ENCODE measurements around the gene ZNF148. TPM values are rescaled to one million over a fixed set of nuclear protein-coding genes. Genes with fewer than 3 reads are reported as not detected.
A peak's percentile ranks its signal among the peaks of the same experiment; 100 is the strongest.

The ZNF148 gene
- polyA plus RNA-seq, 10 donors, result 17.4 to 26.7 (median 21.0) TPM

DNA sequence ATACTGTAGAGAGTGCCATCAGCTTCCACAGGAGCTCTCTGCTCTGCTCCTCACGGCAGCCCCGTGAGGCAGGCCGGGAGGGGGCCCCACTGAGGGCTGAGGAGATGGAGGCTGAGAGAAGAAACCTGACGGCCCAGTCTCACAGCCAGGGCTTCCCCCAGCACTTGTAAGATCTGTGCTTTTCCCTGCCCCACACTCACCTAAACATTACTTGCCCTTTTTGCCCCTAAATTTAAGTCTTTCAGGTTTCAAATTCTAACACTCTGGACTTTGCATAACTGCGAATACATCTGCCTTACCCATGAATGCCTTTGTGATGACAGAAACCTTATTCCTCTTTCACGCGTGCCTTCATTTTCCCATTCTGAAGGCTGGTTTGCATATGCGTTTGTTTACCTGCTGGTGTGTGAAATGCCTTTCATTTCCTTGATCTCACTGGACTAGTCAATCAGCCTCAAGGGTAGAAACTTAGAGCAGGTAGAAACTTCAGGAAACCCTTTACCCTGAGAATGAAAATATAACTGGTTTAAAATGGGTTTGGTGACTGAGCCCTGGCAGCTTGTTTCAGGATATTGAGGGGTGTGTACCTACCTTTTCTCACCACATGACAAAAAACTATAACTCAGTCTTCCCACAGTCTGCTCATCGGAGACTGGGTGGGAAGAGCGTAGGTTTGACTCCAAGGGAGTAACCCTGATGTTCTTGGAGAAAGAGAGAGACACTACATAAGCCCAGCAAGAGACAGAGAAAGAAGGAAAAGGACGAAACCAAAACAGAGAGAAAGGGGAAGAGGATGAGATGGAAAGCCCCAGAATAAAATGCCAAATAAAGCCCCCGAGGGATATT, 182.7 kb downstream of the ZNF148 start:
- no peak for DNase-seq

DNA sequence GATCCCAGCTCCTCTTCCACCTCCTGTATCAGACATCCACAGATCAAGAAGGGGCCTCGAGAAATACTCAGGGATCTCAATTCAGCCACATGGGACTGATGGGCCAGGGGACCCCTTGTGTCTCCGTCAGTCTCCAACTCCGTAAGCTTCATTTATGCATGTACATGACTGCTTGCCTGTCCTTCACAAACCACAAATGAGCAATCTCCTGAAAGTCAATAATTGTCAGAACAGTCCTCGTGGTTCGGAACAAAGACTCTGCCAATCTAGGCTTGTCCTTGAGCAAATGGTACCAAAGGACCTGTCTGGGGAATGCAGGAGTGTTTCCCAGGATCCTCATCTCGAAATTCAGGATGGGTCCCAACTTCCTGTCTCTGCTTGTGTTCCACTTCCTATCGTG, 183.4 kb downstream of the ZNF148 start:
- DNase-seq, result no peak

DNA sequence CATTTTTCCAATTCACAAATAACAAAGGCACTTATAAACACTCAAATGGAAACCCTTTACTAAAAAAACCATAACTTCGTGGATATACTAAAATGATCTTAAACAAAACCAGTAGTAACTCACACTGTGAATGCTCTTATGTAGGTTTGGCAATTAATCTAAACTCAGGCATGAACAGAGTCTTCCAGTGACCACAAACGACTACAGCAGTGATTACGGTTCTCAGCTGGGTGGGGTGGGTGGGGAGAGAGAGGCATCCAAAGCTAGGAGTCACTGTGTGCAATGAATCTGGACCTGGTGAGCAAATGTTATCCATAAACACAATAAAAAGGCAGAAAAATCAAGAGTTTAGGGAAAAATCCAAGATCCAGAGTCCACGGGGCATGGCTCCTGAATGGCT, 183.9 kb downstream of the ZNF148 start:
- no peak for DNase-seq

DNA sequence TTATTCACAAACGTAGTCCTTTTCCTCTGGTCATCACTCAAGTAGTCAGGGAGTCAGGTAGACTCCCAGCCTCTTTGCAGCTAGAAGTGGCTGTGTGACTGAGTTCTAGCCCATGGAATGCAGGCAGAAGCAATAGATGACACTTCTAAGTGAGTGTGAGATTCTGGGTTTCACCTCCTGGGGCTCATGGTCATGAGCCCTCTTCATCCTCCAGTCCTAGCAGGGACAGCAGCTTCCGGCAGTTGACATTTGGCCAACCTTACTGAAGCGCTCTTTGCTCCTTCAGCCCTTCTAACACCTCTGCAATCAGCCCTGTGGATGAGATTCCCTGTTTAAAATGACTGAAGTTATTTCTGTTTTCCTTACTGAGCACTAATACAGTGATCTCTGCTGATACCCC, 184.3 kb downstream of the ZNF148 start:
- DNase-seq, result no peak

DNA sequence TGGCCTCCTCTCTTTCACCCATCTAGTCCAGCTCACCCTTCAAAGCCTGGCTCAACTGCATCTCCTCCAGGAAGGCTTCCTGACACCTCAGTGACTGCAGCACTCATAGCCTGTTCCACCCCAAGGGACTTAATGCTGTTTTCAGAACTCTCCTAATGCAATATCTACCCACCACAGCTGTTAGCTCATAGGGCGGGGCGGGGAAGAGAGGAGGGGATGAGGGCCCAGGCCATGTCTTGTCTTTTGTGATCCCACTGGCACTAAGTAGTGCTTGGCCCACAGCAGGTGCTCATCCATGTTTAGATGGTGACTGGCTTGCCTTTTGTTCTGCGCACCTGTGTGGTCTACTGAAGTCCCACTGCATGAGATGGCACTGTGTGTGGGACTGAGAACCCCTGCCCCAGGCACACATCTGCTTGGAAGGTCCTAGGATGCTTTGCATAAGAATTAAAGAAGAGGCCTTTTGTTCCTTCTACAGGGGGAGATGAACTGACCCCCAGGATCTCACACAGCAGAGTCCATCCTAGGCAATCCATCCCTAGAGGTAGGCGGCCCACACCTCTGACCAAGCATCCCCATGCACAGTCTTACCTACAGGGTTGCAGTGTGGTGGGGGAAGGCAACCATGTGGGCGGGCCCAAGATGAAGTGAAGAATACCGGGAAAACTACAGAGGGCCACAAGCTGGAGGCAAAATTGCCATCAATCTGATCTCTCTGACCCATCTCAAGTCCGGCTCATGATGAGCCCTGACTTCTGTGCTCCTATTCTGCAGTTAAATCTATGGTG, 185.6 kb downstream of the ZNF148 start:
- DNase-seq, result no peak

DNA sequence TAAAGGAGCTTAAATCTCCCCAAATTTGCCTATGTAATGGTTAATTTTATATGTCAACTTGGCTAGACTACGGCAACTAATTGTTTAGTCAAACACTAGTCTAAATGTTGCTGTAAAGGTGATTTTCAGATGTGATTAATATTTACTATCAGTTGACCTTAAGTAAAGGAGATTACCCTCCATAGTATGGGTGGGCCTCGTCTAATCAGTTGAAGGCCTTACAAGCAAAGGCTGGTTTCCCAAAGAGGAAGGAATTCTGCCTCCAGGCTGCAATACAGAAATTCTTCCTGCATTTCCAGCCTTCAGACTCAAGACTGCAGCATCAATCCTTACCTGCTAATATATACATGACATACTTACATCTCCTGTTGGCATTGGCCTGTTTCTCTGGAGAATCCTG, 186.2 kb downstream of the ZNF148 start:
- DNase-seq, result no peak

DNA sequence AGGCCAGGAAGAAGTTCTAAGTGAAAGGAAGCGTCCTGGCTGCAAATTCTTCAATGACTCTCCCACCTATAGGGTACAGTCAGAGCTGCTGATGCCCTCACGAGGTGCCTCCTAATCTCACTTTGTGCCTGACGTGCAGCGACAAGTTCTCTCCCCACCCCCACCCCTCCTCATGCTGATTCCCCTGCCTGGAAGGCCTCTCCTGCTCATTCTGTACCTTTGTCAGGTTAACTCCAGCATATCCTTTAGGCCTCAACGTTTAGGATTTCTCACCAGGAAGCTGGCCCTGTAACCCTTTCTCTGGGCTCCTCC, 187.6 kb downstream of the ZNF148 start:
- no peak for DNase-seq

DNA sequence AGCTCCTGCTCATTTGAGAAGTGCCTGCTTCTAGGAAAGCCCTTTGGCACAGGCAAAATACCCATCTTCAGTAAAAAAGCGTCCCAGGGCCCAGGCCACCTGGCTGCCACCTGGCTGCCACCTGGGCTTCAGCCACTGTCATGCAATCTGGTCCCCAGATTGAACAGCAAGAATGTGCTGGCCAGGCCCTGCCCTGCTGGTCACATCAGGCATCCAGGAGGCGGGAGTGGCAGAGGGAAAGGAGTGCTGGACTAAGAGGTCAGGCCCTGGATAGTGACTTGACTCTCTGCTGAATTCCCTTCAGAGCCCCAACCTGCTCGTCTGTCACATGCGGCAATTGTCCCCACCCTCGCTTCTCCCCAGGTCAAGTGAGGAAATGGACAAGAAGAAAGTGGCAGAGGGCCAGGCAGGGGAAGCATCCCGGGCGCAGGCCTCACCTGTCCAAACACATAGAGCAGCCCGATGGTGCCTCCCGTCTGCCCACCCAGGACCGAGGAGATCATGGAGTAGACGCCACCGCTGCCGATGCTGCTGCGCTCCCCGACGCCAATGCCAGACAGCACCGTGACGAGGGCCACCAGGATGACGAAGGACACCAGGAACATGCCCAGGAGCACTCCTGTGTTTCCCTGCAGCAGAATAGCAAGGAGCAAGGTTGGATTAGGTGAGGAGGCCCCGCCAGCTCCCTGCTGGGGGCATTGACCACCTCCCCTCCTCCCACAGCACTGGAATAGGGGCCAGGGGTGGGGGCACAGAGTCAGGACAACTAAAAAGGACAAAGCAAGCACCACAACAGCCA, 188.1 kb downstream of the ZNF148 start:
- no peak for DNase-seq

DNA sequence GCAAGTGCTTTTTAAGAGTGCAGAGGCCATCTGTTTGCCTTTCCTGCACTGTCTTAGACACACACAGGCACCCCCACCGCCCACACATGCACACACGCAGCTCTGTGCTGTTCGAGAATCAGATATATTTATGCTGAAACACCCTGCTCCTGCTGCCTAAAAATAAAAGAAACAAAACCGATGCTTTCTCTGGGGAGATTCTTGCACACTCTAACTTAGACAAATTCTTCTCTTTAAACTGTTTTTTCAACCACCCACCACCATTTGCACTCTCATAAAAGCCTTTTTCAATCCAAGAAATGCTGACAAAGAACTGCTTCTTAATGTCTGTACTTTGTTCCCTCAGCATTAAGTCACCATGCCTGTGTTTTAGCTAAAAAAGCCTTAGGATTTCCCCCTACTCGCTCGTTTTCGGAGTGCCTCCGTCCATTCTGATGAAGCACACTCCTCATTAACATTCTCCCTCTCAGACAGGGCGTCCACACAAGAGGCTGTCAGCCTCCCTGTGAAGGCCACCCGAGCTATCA, 188.8 kb downstream of the ZNF148 start:
- DNase-seq, result peak in 1 of 3 donors; percentile 74

DNA sequence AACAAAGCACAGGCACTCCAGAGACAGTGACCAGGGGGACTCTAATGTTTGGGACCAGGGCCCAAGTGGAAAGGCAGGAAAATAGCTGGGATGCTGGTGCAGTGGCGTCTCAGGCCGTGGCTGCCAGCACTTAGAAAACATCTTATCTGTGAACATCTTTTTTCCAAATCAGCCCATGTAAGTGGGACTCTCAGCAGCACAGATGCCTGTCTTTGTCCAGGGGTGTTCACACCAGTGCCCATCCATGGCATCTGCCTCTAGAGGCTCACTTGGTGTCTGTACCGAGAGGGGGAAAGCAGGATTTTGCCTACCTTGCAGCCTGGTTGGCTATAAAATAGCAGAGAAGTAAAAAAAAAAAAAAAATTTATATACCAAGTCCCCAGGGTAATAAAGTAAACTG, 189.3 kb downstream of the ZNF148 start:
- peak in 1 of 3 donors; percentile 37 for DNase-seq

DNA sequence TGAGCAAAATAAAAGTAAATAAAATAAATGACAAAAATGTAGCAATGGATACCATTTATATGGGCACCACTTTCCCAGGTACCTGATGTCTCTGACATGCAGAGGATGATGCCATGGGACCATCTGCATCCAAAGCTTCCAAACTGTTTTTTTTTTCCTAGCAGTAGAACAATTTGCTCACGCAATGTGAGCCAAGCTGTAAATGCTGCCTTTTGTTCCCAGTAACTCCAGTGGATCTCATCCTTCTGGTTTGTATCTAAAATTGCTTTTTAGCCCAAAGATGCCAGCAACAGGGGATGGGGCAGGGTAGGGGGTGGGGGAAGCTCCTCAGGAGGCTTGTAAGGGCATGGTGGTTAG, 195.3 kb downstream of the ZNF148 start:
- DNase-seq, result no peak

DNA sequence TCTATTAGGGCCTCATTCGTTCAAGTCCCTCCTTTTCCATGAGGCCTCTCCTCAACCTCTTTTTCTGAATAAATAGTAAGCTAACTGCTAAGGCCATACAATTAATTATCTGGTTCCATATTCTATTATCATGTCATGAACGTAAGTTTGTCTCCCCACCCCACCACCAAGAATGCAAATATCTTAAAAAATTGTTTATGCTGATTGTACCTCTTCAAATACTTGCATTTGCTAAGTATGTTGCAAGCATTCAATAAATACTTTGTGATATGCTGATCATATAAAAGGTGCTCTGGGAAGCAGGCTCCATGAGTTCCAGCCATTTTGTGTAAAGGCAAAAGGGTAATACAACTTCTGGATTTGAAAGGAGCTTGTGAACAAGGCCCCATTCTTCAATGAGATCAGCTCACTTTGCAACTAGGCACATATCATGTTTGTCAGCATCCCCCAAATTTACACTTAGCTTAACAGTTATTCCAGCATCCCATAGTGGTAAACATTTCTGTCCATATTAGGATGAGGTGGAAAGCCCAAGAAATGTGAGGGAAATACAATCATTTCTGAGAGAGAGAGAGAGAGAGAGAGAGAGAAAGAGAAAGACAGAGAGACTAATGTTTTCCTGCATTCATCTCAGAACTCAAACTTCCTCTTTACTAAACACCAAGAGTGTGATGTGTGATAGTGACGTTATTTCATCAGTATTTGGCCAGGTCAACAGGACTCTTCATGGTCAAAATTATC, 195.8 kb downstream of the ZNF148 start:
- no peak for DNase-seq

DNA sequence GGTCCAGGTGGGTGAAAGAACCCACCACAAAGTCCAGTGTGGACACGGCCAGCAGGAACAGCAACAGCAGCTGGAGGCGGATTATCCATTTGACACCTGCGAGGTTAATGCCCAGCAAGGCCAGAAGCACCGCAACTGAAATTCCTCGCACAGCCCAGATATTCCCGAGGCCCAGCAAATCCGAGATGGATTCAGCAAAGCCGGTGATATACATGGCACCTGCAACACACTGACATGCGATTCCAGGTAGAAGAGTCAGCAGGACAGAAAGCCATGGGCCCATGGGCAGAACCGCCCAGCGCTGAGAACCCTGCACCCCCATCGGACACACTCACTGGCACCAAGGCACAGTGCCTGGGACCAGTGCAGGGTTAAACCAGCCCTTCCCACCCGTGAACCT, 197.4 kb downstream of the ZNF148 start:
- DNase-seq, result no peak

Other genes starting within 250 kb of the ZNF148 start
- 1 to 10 TPM in 3 of 10 donors, under 1 TPM in 7; 0.38 to 1.4 (median 0.94) TPM for gene SLC12A8, start 162.6 kb downstream of the ZNF148 start, polyA plus RNA-seq (ENCODE audit: insufficient read length in 10 of 10)
- 10 to 100 TPM; 34.7 to 43.1 (median 37.6) TPM for gene SNX4, start 144.9 kb upstream of the ZNF148 start, polyA plus RNA-seq (ENCODE audit: insufficient read length in 10 of 10)
- gene OSBPL11, start 220.2 kb upstream of the ZNF148 start, polyA plus RNA-seq (ENCODE audit: insufficient read length in 10 of 10), result 10 to 100 TPM; 11.9 to 20.0 (median 14.7) TPM